Loucy (cell line): ENCODE results near the gene DENND6B.
"Not testable (repeated sequence)": the region's sequence is repeated elsewhere in the genome, so short reads cannot be mapped to it uniquely, and the experiment has no call there.

Experiments used
- H2AFZ ChIP-seq: fragments of 200-600 bp; sonication (generic); 2 replicates; pipeline ENCODE4 v1.6.0; 2016; ENCODE audit warnings: antibody characterized with exemption, mild to moderate bottlenecking, low read length, moderate library complexity
- H3F3A ChIP-seq: fragments of 200-600 bp; 2 replicates; pipeline ENCODE4 v1.6.0; 2016; ENCODE audit warnings: antibody characterized with exemption, low read depth, mild to moderate bottlenecking
- H3K27me3 ChIP-seq: fragments of 200-600 bp; sonication (generic); 2 replicates; pipeline ENCODE4 v1.6.1; 2014; ENCODE audit warnings: low read length, mild to moderate bottlenecking; ENCODE audit not compliant: insufficient read depth, poor library complexity, severe bottlenecking
- H3K36me3 ChIP-seq: fragments of 200-600 bp; sonication (generic); 2 replicates; pipeline ENCODE4 v1.6.1; 2016; ENCODE audit warnings: low read length; ENCODE audit not compliant: insufficient read depth
- H3K4me1 ChIP-seq: fragments of 200-600 bp; sonication (generic); 2 replicates; pipeline ENCODE4 v1.5.1; 2014; ENCODE audit warnings: low read length, mild to moderate bottlenecking; ENCODE audit not compliant: insufficient read depth, poor library complexity, severe bottlenecking
- H3K4me2 ChIP-seq: fragments of 200-600 bp; sonication (generic); 2 replicates; pipeline ENCODE4 v1.6.0; 2014; ENCODE audit warnings: antibody characterized with exemption, low read length, low read depth, mild to moderate bottlenecking; ENCODE audit not compliant: poor library complexity, severe bottlenecking
- H3K4me3 ChIP-seq: fragments of 200-600 bp; sonication (generic); 2 replicates; pipeline ENCODE4 v1.5.1; 2014; ENCODE audit warnings: low read length, mild to moderate bottlenecking, mixed read lengths; ENCODE audit not compliant: poor library complexity, severe bottlenecking
- H3K79me2 ChIP-seq: fragments of 200-600 bp; sonication (generic); 2 replicates; pipeline ENCODE4 v1.6.1; 2014; ENCODE audit warnings: low read length; ENCODE audit not compliant: insufficient read depth
- H3K9ac ChIP-seq: fragments of 200-600 bp; sonication (generic); 2 replicates; pipeline ENCODE4 v1.6.0; 2014; ENCODE audit warnings: mild to moderate bottlenecking, low read depth, low read length, moderate library complexity; ENCODE audit not compliant: poor library complexity, severe bottlenecking
- H3K9me2 ChIP-seq: fragments of 200-600 bp; sonication (generic); replicated peaks from 2 replicates; pipeline ENCODE4 v1.6.1; 2016; ENCODE audit warnings: low read depth, low read length, mixed read lengths
- H3K9me3 ChIP-seq: fragments of 200-600 bp; sonication (generic); 2 replicates; pipeline ENCODE4 v1.6.1; 2014; ENCODE audit warnings: mild to moderate bottlenecking, antibody characterized with exemption, low read length, low read depth; ENCODE audit not compliant: insufficient read depth
- H4K20me1 ChIP-seq: fragments of 200-600 bp; sonication (generic); 2 replicates; pipeline ENCODE4 v1.6.0; 2014; ENCODE audit warnings: antibody characterized with exemption, low read length, mild to moderate bottlenecking; ENCODE audit not compliant: insufficient read depth, poor library complexity, severe bottlenecking
- CTCF ChIP-seq: fragments of 200-600 bp; sonication (generic); conservative IDR thresholded peaks from 2 replicates; pipeline ENCODE4 v1.5.1; 2014; ENCODE audit warnings: mild to moderate bottlenecking, antibody characterized with exemption, low read length
- EZH2phosphoT487 ChIP-seq: fragments of 200-600 bp; IDR thresholded peaks from 2 replicates; pipeline ENCODE4 v1.6.1; 2018; ENCODE audit warnings: antibody characterized with exemption, mild to moderate bottlenecking, moderate library complexity, borderline replicate concordance

DENND6B gene

GRCh38 chr22:50367778-50368500 is 41.1 kb upstream of the DENND6B start:
- Histone ChIP-seq H3K9me2 (no peaks in the 10 kb centered on the region), H4K20me1 (peaks cover 12% of the 10 kb centered on the region), H3K9ac (no peak overlapping the region), H3K36me3 (peaks cover 3% of the 10 kb centered on the region; the same call in 1 of the 2 replicates), H3K79me2 (peaks cover 38% of the 10 kb centered on the region; the same call in 1 of the 2 replicates), H3K4me2 (no peak overlapping the region), H3K4me3 (no peak overlapping the region), H3K27me3 (no peaks in the 10 kb centered on the region), H3K9me3 (no peaks in the 10 kb centered on the region), H3F3A (no peaks in the 10 kb centered on the region), H2AFZ (no peak overlapping the region), H3K4me1 (no peaks in the 10 kb centered on the region)
- TF ChIP-seq CTCF (no peak), EZH2phosphoT487 (no peak)

GRCh38 chr22:50363803-50364194 is 37.0 kb upstream of the DENND6B start:
- peaks cover 16% of the 10 kb centered on the region for H3K4me1 ChIP-seq
- H3K4me3 ChIP-seq, H3K4me2 ChIP-seq, H3K9me3 ChIP-seq, H3K9ac ChIP-seq, H3F3A ChIP-seq, H2AFZ ChIP-seq, H3K36me3 ChIP-seq, H3K27me3 ChIP-seq, H3K9me2 ChIP-seq: not testable (repeated sequence)
- peaks cover 74% of the 10 kb centered on the region for H3K79me2 ChIP-seq
- H4K20me1 ChIP-seq = peaks cover 12% of the 10 kb centered on the region

- H3K9ac ChIP-seq = no peak overlapping the region
- no peaks in the 10 kb centered on the region for H3K27me3 ChIP-seq
- H4K20me1 ChIP-seq = peaks cover 12% of the 10 kb centered on the region
- no peaks in the 10 kb centered on the region for H3K9me2 ChIP-seq
- no peaks in the 10 kb centered on the region for H3K9me3 ChIP-seq
- peaks cover 16% of the 10 kb centered on the region for H3K4me1 ChIP-seq
- no peak overlapping the region for H3K4me3 ChIP-seq
- peaks cover 5% of the 10 kb centered on the region; the same call in 1 of the 2 replicates for H3K36me3 ChIP-seq
- no peak overlapping the region for H2AFZ ChIP-seq
- no peak overlapping the region for H3K4me2 ChIP-seq
- TF ChIP-seq EZH2phosphoT487 = no peak
- no peak for TF ChIP-seq CTCF
- H3K79me2 ChIP-seq = peaks cover 79% of the 10 kb centered on the region
- H3F3A ChIP-seq = no peaks in the 10 kb centered on the region
Observed at GRCh38 chr22:50363166-50363802, 36.5 kb upstream of the DENND6B start.
